HG03558 (cell line): ENCODE data around the gene F8.

ENCODE experiments used
- ATAC-seq: cut with Tn5 transposase; IDR thresholded peaks from one replicate; pipeline ENCODE4 v1.9.1; 2021; ENCODE audit warnings: moderate number of reproducible peaks; ENCODE audit not compliant: unreplicated experiment; ENCODE audit errors: extremely low read depth

Gene F8

DNA sequence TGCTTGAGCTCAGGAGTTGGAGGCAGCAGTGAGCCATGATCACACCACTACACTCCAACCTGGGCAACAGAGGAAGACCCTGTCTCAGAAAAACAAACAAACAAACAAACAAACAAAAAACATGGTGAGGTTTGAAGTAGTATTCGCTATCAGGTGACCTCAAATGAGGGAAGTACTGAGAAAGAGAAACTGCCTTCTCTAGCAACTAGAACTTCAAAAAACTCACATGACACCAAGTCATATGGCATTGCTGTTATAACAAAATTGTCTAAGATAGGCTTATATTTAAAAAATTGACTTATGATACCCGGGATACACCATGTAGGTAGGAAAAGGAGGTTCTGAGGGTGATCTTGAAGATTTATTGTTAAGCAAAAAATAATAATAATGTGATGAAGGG lies 227.5 kb downstream of the F8 start:
- no peak for ATAC-seq

DNA sequence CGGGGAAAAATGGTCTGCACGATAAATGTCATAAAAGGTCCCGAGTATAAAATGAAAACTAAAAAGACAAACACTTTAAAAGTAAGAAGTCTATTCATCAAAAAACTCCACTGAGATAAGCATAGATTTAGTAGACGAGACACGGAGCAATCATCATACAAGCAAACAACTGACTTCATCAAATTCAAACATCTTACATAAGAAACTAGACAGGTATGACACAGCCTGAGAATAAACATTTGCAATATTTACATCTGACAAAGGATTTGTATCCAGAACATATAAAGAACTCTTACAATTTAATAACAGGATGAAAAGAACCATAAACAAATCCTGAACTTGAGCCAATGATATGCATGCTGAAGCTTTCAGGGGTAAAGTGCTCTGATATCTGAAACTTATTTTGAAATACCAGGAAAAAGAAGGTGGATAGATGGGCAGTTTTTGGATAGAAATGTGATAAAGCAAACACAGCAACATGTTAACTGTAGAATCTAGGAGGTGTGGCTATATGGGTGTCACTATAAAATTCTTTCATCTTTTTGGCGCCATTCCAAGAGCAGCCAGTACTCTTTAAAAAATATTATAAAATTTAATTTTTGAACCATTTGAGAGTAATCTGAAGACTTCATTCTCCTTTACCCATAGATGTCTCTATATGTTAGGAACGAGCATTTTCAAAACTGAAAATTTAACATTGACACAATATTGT lies 229.3 kb downstream of the F8 start:
- no peak for ATAC-seq

DNA sequence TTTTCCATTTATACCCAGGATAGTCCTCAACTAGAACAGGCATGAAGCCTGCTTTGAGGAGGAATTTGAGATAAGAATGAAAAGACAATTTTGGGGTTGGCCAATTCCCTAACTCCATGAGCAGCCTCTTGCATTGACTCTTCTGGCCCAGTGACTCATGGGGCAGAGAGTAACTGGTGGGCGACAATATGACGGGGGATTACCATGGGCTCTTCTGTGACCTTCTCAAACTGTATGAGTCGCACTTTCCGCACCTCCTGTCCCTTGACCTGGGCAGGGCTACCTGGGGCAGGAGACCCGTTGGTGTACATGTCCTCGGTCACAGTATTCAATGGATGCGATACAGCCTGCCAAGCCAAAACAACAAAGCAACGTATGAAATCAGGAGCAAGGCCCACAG lies 230.6 kb downstream of the F8 start:
- ATAC-seq, result no peak

DNA sequence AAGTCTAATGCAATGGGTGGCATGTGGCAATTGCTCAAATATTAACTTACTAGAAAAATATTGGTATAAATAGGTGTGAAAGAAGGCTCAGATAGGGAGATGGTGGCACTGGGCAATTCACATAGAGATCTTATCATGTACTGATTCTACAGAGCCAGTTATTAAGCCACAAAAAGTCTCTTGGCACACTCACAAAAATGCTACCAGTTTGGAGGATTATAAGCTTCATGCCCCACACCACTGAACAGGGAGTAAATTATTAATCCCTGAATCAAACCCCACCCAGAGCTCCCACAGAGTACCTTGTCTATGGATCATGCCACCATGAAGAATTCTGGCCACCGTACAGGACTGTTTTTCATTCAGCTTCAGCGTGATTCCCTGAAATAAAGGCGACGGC lies 231.1 kb downstream of the F8 start:
- ATAC-seq, result no peak
